Tibial nerve (tissue), 4 donors: ENCODE results near the gene EFR3B. TPM values are rescaled to one million over a fixed set of nuclear protein-coding genes. Genes with fewer than 3 reads are reported as not detected.

ENCODE experiments used
- DNase-seq, 2 donors: peaks; one replicate each; pipeline ENCODE4 v3.0.0-alpha.2; 2019; ENCODE audit warnings: low spot score in 2 of 2
- H3K27ac ChIP-seq, 4 donors: fragments of 200-600 bp; sonication (generic) in 3 of 4; one replicate each; pipeline ENCODE4 v1.5.1; 2017 to 2019; ENCODE audit warnings: mild to moderate bottlenecking in 1 of 4
- H3K27me3 ChIP-seq, 2 donors: fragments of 200-600 bp; sonication (generic) in 1 of 2; one replicate each; pipeline versions ENCODE4 v1.5.1 to v1.6.0; 2017 to 2019
- H3K36me3 ChIP-seq, 3 donors: fragments of 200-600 bp; sonication (generic); one replicate each; pipeline ENCODE4 v1.5.1; 2018 to 2019
- H3K4me1 ChIP-seq, 4 donors: fragments of 200-600 bp; sonication (generic) in 3 of 4; one replicate each; pipeline ENCODE4 v1.5.1; 2017 to 2019
- H3K4me3 ChIP-seq, 4 donors: fragments of 200-600 bp; sonication (generic) in 3 of 4; one replicate each; pipeline ENCODE4 v1.5.1; 2017 to 2019; ENCODE audit warnings: mild to moderate bottlenecking in 1 of 4, moderate library complexity in 1 of 4
- H3K9me3 ChIP-seq, 4 donors: fragments of 200-600 bp; sonication (generic) in 3 of 4; one replicate each; pipeline ENCODE4 v1.5.1; 2017 to 2019
- EP300 ChIP-seq, 2 donors: sonication (generic); formaldehyde crosslinking; IDR thresholded peaks; one replicate each; pipeline ENCODE4 v1.6.1; 2017; ENCODE audit warnings: antibody characterized with exemption in 2 of 2, mild to moderate bottlenecking in 1 of 2
- POLR2A ChIP-seq, 2 donors: fragments of 450-650 bp; IDR thresholded peaks; one replicate each; pipeline ENCODE4 v1.6.1; 2017; ENCODE audit warnings: antibody characterized with exemption in 2 of 2, mild to moderate bottlenecking in 2 of 2, moderate library complexity in 2 of 2
- WGBS, 2 donors: methylation state at CpG; one replicate each; pipeline ENCODE4 v1.1.5; 2018; 5-methylcytosine and 5-hydroxymethylcytosine counted together
- total RNA-seq, 4 donors: library from RNA; depleted of rRNA; stranded (reverse); fragments of >200 nt; gene quantifications; one replicate each; pipeline ENCODE4 v1.1.0, GENCODE V29; 2016
- TF ChIP-seq, protein P1 (sequence below), 5 experiments: fragments of 200-600 bp in 3 of 5; fragments of 450-650 bp in 2 of 5; sonication (generic) in 3 of 5; IDR thresholded peaks; one replicate each; pipeline ENCODE4 v1.5.1; 2016 to 2019; ENCODE audit warnings: antibody characterized with exemption in 5 of 5, mild to moderate bottlenecking in 3 of 5, moderate library complexity in 2 of 5

Gene EFR3B
- total RNA-seq, 4 donors from 2014 or later = 5.4 to 7.1 (median 5.7) TPM

DNA sequence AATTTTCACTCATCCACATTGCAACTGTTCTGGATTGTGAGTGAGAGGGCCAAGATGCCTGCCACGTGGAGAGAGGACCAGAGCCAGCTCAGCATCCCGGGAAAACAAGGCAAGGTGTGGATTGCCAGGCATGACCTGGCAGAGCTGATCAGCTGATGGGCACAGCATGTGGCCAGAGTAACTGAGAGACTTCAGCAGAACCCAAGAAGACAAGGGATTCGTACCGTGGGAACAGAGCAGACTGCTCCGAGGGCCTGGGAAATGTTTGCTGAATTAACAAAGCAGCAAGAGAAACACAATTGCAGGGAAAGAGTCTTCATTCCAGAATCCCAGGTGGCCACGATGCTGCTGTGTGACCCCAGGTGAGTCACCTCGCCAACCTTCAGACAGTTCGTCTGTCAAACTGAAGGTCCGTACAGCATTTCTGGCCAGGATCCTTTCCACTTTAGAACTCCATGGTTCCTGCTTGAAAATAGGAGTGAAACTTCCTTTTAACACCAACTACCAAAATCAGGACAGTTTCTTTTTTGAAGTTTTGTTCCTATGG lies 152.8 kb downstream of the EFR3B start:
- Histone ChIP-seq H3K27ac (no peak overlapping the region), H3K36me3 (no peaks in the 10 kb centered on the region), H3K9me3 (no peaks in the 10 kb centered on the region), H3K27me3 (no peaks in the 10 kb centered on the region), H3K4me3 (no peak overlapping the region), H3K4me1 (peaks cover 0 to 28% (median 4%) of the 10 kb centered on the region in 4 donors)
- no peak for DNase-seq
- WGBS, 2 donors = 85% methylated on average over 9 of the region's 9 CpGs
- TF ChIP-seq POLR2A (IDR thresholded peaks at IDR 0.05) (no peak), EP300 (IDR thresholded peaks at IDR 0.05) (no peak)
- TF ChIP-seq, protein P1, sequence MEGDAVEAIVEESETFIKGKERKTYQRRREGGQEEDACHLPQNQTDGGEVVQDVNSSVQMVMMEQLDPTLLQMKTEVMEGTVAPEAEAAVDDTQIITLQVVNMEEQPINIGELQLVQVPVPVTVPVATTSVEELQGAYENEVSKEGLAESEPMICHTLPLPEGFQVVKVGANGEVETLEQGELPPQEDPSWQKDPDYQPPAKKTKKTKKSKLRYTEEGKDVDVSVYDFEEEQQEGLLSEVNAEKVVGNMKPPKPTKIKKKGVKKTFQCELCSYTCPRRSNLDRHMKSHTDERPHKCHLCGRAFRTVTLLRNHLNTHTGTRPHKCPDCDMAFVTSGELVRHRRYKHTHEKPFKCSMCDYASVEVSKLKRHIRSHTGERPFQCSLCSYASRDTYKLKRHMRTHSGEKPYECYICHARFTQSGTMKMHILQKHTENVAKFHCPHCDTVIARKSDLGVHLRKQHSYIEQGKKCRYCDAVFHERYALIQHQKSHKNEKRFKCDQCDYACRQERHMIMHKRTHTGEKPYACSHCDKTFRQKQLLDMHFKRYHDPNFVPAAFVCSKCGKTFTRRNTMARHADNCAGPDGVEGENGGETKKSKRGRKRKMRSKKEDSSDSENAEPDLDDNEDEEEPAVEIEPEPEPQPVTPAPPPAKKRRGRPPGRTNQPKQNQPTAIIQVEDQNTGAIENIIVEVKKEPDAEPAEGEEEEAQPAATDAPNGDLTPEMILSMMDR (IDR thresholded peaks at IDR 0.05) = no peak

DNA sequence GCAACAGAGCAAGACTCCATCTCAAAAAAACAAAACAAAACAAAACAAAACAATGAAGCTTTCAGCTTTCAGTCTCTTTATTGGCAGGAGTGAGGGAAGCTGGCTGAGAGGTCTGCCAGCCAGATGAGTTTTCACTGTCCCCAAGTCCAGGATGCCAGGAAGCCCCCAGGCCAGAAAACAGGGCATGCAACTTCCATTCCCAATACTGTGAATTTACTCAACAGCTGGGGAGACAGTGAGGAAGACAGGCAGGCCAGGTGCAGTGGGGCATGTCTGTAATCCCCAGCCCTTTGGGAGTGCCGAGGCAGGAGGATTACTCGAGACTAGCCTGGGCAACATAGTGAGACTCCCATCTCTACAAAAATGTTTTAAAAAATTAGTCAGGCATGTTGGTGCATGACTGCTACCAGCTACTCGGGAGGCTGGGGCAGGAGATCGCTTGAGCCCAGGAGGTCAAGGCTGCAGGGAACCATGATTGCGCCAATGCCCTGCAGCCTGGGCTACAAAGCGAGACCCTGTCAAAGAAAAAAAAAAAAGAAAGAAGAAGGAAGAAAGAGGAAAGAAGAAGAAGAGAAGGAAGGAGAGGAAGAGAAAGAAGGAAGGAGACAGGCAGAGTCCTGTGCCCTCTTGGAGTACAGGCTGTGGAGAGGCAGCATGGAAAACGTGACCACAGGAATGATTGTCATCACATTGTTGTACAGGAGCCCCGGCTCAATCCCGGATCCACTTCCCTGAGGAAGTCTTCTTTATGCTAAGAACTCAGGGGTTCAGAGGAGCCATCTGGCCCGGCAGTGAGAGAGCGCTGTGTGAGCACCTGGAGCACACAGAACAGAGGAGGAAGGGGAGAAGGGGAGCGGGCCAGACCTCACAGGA lies 155.7 kb downstream of the EFR3B start:
- Histone ChIP-seq H3K4me3 (no peak overlapping the region), H3K27ac (peak overlapping the region in 2 of 4 donors; percentile 36 to 54), H3K27me3 (no peaks in the 10 kb centered on the region), H3K9me3 (no peaks in the 10 kb centered on the region), H3K36me3 (no peaks in the 10 kb centered on the region), H3K4me1 (peaks cover 0 to 28% (median 4%) of the 10 kb centered on the region in 4 donors)
- no peak for DNase-seq
- WGBS, 2 donors = 41 to 43% methylated on average over 12 of the region's 12 CpGs
- no peak for TF ChIP-seq POLR2A (IDR thresholded peaks at IDR 0.05)
- no peak for TF ChIP-seq EP300 (IDR thresholded peaks at IDR 0.05)

DNA sequence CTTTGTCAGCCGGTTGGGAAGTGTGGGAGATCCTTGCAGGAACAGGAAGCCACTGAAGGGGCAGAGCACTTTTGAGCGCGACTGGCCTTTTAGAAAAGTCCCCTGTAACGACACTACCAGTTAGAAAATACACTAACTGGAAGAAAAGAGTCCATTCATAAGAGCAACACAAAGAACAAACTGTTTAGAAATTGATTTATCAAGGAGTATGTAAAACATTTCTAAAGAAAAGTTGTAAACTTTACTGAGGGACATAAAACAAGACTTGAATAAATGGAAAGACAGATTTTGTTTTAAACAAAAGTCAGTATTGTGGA lies 156.3 kb downstream of the EFR3B start:
- 23 to 24% methylated on average over 4 of the region's 4 CpGs for WGBS, 2 donors

DNA sequence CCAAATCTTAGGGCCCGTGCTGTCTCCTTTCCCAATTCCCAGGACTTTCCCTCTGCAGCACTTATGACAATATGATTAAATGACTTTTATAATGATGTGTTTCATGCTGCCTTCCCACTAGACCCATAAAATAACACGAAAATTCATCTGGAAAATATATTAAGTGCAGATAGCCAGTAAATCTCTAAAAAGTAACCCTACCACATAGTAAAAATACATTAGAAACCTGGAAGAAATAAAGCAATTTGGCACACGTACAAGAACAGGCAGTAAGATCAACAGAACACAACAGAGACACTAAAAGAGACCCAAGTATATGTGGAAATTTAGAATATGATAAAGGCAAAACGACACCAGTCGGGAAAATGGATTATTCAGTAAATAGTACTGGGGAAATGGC lies 156.7 kb downstream of the EFR3B start:
- no peaks in the 10 kb centered on the region for H3K9me3 ChIP-seq
- no peak overlapping the region for H3K4me3 ChIP-seq
- 37% methylated on average over 5 of the region's 5 CpGs for WGBS, 2 donors
- H3K36me3 ChIP-seq = no peaks in the 10 kb centered on the region
- no peaks in the 10 kb centered on the region for H3K27me3 ChIP-seq
- no peak for DNase-seq
- peak overlapping the region in 1 of 4 donors; percentile 36 for H3K27ac ChIP-seq
- peaks cover 0 to 28% (median 4%) of the 10 kb centered on the region in 4 donors for H3K4me1 ChIP-seq
- TF ChIP-seq, protein P1 (IDR thresholded peaks at IDR 0.05) = no peak
- TF ChIP-seq POLR2A (IDR thresholded peaks at IDR 0.05) = no peak
- TF ChIP-seq EP300 (IDR thresholded peaks at IDR 0.05) = no peak

More for the DNA sequence above, 156.3 kb downstream of the EFR3B start:
- no peak overlapping the region for H3K4me3 ChIP-seq
- no peaks in the 10 kb centered on the region for H3K27me3 ChIP-seq
- DNase-seq = no peak
- H3K4me1 ChIP-seq = peaks cover 0 to 28% (median 4%) of the 10 kb centered on the region in 4 donors
- no peaks in the 10 kb centered on the region for H3K36me3 ChIP-seq
- TF ChIP-seq, protein P1 (IDR thresholded peaks at IDR 0.05) = no peak
- TF ChIP-seq EP300 (IDR thresholded peaks at IDR 0.05) (no peak), POLR2A (IDR thresholded peaks at IDR 0.05) (no peak)
- H3K9me3 ChIP-seq = no peaks in the 10 kb centered on the region
- H3K27ac ChIP-seq = peak overlapping the region in 2 of 4 donors; percentile 36 to 54

DNA sequence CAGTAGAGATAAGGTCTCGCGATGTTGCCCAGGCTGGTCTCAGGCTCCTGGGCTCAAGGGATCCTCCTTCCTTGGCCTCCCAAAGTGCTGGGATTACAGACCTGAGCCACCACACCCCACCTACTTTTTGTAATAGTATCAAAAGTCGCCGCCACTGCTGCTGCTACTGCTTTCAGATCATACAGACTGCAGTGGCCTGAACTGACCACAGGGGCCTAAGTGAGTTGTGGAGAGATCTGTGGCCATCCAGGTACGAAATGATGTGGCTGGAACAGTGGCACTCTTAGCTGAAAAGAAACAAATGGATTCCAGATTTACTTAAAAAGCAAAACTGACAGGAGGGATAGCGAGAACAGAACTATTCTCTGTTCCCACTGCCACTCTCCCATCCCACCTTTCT lies 159.4 kb downstream of the EFR3B start:
- Histone ChIP-seq H3K4me3 (no peak overlapping the region), H3K27me3 (no peaks in the 10 kb centered on the region), H3K36me3 (no peaks in the 10 kb centered on the region), H3K27ac (no peak overlapping the region), H3K4me1 (peaks cover 0 to 29% (median 4%) of the 10 kb centered on the region in 4 donors), H3K9me3 (no peaks in the 10 kb centered on the region)
- no peak for DNase-seq
- 90 to 91% methylated on average over 6 of the region's 6 CpGs for WGBS, 2 donors
- TF ChIP-seq EP300 (IDR thresholded peaks at IDR 0.05) = no peak
- TF ChIP-seq, protein P1 (IDR thresholded peaks at IDR 0.05) = peak in 1 of 5 experiments; percentile 18
